WTC11 (cell line): ENCODE data around the gene PRDM12.

ENCODE experiments used
- CTCF ChIP-seq: fragments of 200-600 bp; IDR thresholded peaks from 2 replicates; pipeline ENCODE4 v1.8.0; 2022; ENCODE audit warnings: antibody characterized with exemption
- IRF2 ChIP-seq: sonication (generic); formaldehyde crosslinking; IDR thresholded peaks from 2 replicates; pipeline ENCODE4 v1.8.0; 2022; ENCODE audit warnings: low read depth, missing genetic modification reagents, borderline replicate concordance
- MAX ChIP-seq: sonication (generic); formaldehyde crosslinking; IDR thresholded peaks from 2 replicates; pipeline ENCODE4 v1.8.0; 2022; ENCODE audit warnings: mild to moderate bottlenecking, missing genetic modification reagents
- MXD4 ChIP-seq: fragments of 250-450 bp; sonication (Bioruptor Pico); IDR thresholded peaks from 2 replicates; pipeline ENCODE4 v1.8.0; 2021; ENCODE audit warnings: mild to moderate bottlenecking, moderate library complexity, borderline replicate concordance

- no peak for TF ChIP-seq CTCF
- TF ChIP-seq IRF2, result no peak
- TF ChIP-seq MAX (CRISPR knock-in tag), result peak; percentile 84
- no peak for TF ChIP-seq MXD4 (CRISPR knock-in tag)
Observed at GRCh38 chr9:130666393-130667119, 2.2 kb downstream of the PRDM12 start.
